ENCODE data around the gene CDH13. TPM values are rescaled to one million over a fixed set of nuclear protein-coding genes. Genes with fewer than 3 reads are reported as not detected.

Gene CDH13
- total RNA-seq, 1 experiment from 2014 or later: 2.1 TPM

DNA sequence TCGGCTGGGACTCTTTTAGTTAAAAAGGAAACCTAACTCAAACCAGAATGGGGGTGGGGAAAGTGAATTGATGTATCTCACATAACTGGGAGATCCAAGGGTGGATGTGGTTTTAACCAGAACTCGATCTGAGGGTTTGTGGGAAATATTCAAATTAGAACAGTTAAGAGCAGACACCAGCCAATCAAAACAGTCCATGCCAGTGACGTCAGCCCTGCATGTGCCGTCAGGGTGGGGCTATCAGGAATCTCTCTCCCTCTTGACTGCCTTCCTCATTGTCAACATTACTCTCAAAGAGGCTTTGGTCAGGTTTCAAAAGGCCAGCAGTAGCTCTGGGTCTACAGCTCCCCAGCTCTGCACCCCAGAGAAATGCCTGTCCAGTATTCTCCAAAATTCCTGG is 1086.8 kb downstream of the CDH13 start:
- intact Hi-C loops (cut with micrococcal nuclease; ENCODE audit: unreplicated experiment): no loop called here
- no peaks in the 10 kb centered on the region for H3K4me1 ChIP-seq (ENCODE audit: insufficient read depth, low read length, poor library complexity, severe bottlenecking)
- no TSS peak for BruUV-seq (replicated peaks)
- H3K9me3 ChIP-seq (ENCODE audit: low read depth, low read length, poor library complexity, severe bottlenecking): no peaks in the 10 kb centered on the region
- H3K36me3 ChIP-seq (ENCODE audit: insufficient read depth, low read length, poor library complexity, severe bottlenecking): no peaks in the 10 kb centered on the region
- no peak overlapping the region for H3K27ac ChIP-seq (ENCODE audit: low read depth, low read length, poor library complexity, severe bottlenecking)
- CTCF ChIA-PET: no interaction called here
- DNase-seq (ENCODE audit: low spot score): peak; percentile 23
- H3K27me3 ChIP-seq (replicated peaks; ENCODE audit: insufficient read depth, low read depth, low read length, poor library complexity): peaks cover 50% of the 10 kb centered on the region
- POLR2A ChIA-PET (ENCODE audit: low non-redundant PET): no interaction called here
- no peak overlapping the region for H3K4me3 ChIP-seq (ENCODE audit: low read depth, low read length, poor library complexity, severe bottlenecking)
- TF ChIP-seq EZH2 (IDR thresholded peaks at IDR 0.05; ENCODE audit: borderline replicate concordance, low read depth, low read length, poor library complexity, severe bottlenecking) (no peak), CTCF (conservative IDR thresholded peaks at IDR 0.05; ENCODE audit: low read depth, low read length) (no peak)

- DNase-seq (ENCODE audit: low spot score): no peak
- Histone ChIP-seq H3K27ac (ENCODE audit: low read depth, low read length, poor library complexity, severe bottlenecking) (no peak overlapping the region), H3K4me1 (ENCODE audit: insufficient read depth, low read length, poor library complexity, severe bottlenecking) (no peaks in the 10 kb centered on the region), H3K36me3 (ENCODE audit: insufficient read depth, low read length, poor library complexity, severe bottlenecking) (no peaks in the 10 kb centered on the region), H3K4me3 (ENCODE audit: low read depth, low read length, poor library complexity, severe bottlenecking) (no peak overlapping the region), H3K27me3 (replicated peaks; ENCODE audit: insufficient read depth, low read depth, low read length, poor library complexity) (peaks cover 50% of the 10 kb centered on the region), H3K9me3 (ENCODE audit: low read depth, low read length, poor library complexity, severe bottlenecking) (no peaks in the 10 kb centered on the region)
- TF ChIP-seq CTCF (conservative IDR thresholded peaks at IDR 0.05; ENCODE audit: low read depth, low read length) (no peak), EZH2 (IDR thresholded peaks at IDR 0.05; ENCODE audit: borderline replicate concordance, low read depth, low read length, poor library complexity, severe bottlenecking) (no peak)
- intact Hi-C loops (cut with micrococcal nuclease; ENCODE audit: unreplicated experiment): no loop called here
- ChIA-PET CTCF (no interaction called here), POLR2A (ENCODE audit: low non-redundant PET) (no interaction called here)
- no TSS peak for BruUV-seq (replicated peaks)
Observed at GRCh38 chr16:83714286-83714685, 1087.5 kb downstream of the CDH13 start.

DNA sequence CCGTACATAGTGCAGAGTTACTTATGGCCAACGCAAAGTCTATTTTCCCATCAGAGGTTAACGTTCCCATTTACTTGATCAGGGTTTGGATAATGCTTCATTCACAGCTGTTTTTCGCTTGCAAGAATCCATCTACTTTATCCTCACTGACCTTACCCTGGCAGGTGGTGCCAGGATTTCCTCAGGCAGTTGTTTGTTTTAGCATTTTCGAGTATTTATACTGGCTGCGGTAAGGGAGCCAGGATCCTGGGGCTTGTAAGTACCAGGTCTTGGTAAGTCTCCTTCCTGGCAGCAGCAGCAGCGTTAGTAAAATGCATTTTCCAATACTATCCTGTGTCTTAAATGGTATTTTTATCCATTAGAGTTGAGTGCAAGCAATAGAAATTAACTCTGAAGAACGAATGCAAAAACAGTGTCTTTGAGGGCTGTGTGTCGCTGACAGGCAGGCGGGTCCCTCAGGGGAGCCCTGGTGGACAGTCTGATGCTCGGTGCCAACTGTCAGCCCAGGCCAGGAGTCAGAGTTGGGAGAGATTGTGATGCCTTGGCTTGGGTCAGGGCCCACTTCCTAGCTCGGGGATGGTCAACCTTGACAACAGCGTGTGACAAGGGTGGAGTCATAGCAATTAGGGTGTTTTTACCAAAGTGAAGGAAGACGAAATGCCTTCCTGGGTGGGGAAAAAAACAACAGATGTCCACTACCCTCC is 1088.6 kb downstream of the CDH13 start:
- POLR2A ChIA-PET (ENCODE audit: low non-redundant PET): no interaction called here
- Histone ChIP-seq H3K4me3 (ENCODE audit: low read depth, low read length, poor library complexity, severe bottlenecking) (no peak overlapping the region), H3K4me1 (ENCODE audit: insufficient read depth, low read length, poor library complexity, severe bottlenecking) (no peaks in the 10 kb centered on the region), H3K27me3 (replicated peaks; ENCODE audit: insufficient read depth, low read depth, low read length, poor library complexity) (peaks cover 42% of the 10 kb centered on the region), H3K27ac (ENCODE audit: low read depth, low read length, poor library complexity, severe bottlenecking) (no peak overlapping the region), H3K36me3 (ENCODE audit: insufficient read depth, low read length, poor library complexity, severe bottlenecking) (no peaks in the 10 kb centered on the region), H3K9me3 (ENCODE audit: low read depth, low read length, poor library complexity, severe bottlenecking) (no peaks in the 10 kb centered on the region)
- CTCF ChIA-PET: no interaction called here
- DNase-seq (ENCODE audit: low spot score): no peak
- intact Hi-C loops (cut with micrococcal nuclease; ENCODE audit: unreplicated experiment): no loop called here
- BruUV-seq (replicated peaks): no TSS peak
- no peak for TF ChIP-seq CTCF (conservative IDR thresholded peaks at IDR 0.05; ENCODE audit: low read depth, low read length)

Data from A673 (cell line).